GM10847 (cell line): ENCODE data around the gene WDR1.

Experiments
- POLR2A ChIP-seq: IDR thresholded peaks from 2 replicates; pipeline ENCODE4 v1.6.1; 2011; ENCODE audit not compliant: insufficient read length; ENCODE audit errors: extremely low read depth

WDR1 gene

DNA sequence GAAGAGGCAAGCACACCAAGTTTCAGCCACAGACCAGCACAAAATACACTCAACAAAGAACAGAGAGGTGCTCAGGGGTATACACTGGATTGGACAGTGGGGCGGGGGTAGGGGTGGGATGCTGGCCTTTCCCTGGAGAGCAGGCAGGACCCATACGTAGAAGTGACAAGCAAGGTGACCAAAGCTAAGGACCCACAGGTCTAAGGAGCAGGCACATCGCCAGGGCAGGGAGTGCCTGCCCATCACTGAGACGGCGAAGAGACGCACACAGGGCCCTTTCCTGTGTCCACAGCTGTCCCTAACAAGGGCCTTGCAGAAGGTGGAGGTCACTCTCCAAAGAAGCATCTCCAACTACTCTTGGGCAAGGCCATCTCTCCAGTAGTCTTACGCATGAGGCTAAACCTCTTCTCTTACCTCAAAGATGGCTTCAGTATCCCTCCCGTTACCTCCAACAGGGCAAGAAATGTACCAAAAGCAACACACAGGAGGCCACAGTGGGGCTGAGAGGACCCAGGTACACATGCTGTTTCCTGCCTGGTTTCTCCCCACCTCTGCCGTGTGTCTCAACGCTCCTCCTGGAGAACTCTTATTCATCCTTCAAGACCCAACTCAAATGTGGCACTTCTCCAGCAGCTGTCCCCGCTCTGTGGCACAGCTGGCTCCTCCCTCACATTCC, 6.5 kb downstream of the WDR1 start:
- TF ChIP-seq POLR2A = no peak

DNA sequence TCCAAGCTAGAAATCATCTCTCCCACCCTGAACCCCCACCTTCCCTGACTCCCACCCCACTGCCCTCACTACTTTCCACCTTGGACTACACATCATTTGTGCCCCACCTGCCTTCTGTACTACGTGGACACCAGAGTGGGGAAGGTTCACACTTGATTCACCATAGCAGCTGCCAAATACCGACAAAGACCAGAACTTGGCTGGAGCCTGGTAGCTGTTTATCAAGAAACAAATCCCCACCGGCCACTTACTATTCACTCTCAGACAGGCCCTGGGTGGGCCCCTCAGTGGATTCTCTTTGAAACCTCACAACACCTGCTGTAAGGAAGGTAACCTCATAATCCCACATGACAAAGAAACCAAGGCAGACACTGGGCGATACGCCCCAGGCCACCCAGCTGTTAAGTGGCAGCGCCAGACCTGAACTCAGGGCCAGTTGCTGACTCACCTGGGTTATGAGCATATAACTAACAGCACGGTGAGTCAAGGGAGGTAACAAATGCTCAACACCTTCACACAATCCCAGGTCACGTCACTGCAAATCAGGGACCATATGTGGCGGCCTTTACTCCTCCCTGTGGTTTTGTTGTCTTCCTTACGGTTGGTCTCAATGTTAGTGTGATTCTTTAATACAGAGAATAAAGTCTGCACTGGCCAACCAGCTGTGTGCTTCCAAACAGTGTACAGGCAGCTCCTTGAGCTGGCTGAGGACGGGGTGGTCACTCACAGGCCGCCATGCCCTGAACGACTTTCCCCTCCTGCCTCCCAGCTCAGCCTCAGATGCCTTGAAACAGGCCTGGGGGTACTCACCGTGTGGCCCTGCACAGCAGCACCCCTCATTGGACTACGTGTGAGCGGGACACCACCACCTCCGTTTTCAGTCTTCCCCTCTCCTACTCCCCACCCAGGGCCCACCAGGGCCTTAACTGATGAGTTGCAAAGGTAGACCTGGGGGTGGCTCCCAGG, 7.5 kb downstream of the WDR1 start:
- TF ChIP-seq POLR2A = no peak

DNA sequence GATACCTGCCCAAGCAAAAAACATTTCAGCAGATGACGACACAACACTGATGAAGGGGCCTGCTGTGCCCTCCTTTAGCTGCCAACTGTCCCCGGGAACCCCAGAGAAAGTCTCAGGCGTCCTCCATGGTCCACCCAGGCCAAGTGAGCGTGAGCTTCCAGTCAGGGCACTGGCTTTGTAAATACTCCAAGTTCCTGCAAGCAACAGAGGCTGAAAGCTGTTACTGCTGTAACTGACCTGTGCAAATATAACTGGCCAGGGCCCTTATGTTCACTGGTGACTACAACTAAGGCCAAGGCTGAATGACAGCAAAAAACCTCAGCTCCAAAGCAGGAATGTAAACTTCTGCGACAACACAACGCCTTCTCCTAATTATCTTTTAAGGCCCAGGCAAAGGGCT, 8.2 kb downstream of the WDR1 start:
- no peak for TF ChIP-seq POLR2A

DNA sequence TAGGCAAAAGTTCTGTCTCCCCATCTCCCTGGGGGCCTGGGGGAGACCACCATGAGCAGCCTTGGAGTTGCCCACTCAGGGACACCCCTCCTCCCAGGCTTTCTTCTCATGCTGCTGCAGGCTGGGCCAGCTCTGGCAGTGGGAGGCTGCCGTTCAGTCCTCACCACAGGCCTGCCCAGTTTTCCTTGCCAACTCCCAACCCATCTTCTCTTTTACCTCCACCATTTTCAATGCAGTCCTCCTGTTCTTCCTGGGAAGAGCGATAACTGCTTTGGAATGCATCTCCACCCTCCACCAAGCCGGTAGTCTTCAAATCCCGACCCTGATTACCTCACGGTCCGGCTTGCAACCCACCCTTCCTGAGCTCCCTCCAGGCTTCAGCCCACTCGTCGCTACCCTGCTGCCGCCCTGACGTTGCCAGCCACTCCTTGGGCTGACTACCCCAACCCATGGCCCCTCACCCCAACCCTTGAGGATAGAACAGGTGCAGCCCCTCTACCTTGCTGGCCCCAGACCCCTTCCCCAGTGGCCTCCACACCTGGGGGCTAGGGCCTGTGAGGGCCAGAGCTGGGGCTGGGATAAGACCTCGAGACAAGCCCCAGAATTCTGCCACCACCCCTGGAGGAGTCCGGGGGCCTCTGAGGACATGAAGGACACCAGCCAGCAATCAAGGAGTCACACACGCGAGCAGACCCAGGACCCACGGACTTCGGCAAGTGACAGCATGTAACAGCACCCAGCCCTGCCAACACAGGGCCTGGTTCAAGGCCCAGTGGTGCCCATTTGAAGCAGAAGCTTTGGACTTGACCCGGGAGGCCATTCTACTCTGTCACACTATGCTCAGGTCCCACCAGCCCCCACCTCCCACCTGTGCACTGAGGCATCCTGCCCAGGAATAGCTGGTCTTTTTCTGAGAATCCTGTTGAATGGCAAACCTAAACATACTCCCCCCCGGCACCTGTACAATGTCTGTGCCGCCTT, 9.2 kb downstream of the WDR1 start:
- no peak for TF ChIP-seq POLR2A

DNA sequence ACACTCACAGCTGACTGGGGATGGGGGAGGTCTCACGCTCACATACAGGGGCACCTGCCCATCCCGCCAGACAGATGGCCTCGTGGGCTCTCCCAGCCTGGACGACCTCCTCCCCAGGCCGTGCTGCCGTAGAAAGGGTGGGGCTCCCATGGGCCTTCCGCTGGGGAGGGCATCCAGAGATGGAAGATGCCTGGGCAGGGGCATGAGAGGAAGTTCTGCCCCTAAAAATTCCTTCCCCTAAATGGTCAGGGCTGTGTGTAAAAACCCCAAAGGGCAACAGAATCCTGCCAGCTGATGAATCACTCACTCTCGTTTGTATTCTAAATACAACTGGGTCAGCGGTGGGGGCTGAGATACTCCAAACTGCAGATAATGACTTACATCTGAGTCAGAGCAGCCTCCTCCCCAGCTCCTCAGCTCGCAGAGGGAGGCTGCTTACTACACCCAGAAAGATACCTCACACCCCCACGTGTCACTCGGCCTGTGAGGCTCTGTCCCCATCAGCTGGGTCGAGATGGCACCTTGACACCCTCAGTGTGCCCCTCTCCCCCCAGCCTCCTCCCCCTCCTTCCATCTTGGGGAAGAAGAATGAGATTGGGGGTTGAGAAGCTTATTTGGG, 10.1 kb downstream of the WDR1 start:
- no peak for TF ChIP-seq POLR2A

DNA sequence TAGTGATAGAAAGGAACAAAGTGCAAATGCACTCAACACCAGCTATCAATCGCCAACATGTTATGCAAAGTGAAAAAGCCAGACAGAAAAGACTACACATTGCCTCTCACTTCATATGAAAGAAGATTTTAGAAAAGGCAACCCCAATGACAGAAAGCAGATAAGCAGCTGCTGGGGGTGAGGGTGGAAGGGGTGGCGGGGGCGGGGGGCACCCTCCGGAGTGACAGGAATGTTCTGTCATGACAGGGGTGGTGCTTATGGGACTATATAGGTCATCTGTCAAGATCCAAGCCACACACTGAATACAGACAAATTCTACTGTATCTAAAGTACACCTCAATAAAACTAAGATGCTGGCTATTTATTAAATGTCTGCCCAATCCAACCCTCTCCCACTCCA, 10.7 kb downstream of the WDR1 start:
- no peak for TF ChIP-seq POLR2A

DNA sequence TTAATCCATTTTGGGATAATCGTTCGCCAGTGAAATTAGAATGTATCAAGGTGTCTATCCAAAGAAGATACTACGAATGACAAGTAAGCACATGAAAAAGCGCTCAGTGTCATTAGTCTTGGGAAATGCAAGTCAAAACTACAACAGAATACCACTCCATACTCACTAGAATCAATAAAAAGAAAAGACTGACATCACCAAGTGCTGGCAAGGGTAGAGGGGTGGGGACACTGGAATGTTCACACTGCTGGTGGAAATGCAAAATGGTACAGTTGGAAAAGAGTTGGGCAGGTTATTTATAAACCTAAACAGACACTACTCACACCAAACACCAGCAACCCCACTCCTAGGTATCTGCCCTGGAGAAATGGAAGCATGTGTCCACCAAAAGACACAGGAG, 11.2 kb downstream of the WDR1 start:
- no peak for TF ChIP-seq POLR2A

DNA sequence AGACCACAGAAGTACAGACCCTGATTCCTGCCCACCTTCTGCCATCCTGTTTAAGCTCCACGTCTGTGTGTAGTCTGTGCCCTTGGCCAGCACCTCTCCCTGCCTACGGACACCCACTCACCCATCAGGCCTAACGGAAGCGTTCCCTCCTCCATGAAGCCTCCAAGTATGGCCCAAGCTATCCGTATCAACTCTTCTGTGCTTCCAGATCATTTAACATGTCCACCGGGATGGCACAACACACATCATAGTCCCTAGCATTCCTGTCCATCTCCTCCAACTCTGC, 11.7 kb downstream of the WDR1 start:
- TF ChIP-seq POLR2A = no peak

DNA sequence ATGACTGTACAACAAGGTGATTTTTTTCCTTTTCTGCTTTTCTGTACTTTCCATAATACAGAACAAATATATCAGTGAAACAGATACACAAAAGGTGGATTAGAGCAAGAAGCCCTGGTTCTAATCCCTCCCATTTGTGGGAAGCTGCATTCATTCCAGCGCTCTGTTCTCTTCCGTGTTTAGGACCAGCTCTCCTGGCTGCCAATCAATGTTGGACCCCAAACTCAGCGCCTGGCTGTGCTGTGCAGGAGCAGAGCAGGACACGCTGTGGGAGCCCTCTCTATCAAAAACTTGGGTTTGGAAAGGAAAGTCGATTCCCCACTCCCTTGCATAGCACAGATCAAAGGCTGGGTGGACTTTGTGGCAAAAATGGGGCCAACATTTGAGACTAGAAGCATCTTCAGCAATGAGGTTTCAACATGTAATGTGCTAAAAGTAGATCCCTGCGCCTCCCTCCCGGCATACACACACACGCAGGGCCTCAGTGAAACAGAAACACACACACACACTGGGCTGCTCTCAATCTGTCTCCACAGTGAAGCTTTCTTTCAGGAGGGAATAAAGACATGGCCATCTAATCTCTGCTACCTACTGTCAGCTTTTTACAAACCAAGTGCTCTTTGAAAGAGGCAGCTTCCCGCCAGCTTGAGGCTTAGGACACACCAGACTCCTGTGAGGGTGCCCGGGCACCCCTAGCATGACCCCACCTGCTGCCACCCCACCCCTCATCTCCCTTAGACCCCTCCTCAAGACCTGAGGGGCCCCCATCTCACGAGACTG, 12.2 kb downstream of the WDR1 start:
- TF ChIP-seq POLR2A = no peak

DNA sequence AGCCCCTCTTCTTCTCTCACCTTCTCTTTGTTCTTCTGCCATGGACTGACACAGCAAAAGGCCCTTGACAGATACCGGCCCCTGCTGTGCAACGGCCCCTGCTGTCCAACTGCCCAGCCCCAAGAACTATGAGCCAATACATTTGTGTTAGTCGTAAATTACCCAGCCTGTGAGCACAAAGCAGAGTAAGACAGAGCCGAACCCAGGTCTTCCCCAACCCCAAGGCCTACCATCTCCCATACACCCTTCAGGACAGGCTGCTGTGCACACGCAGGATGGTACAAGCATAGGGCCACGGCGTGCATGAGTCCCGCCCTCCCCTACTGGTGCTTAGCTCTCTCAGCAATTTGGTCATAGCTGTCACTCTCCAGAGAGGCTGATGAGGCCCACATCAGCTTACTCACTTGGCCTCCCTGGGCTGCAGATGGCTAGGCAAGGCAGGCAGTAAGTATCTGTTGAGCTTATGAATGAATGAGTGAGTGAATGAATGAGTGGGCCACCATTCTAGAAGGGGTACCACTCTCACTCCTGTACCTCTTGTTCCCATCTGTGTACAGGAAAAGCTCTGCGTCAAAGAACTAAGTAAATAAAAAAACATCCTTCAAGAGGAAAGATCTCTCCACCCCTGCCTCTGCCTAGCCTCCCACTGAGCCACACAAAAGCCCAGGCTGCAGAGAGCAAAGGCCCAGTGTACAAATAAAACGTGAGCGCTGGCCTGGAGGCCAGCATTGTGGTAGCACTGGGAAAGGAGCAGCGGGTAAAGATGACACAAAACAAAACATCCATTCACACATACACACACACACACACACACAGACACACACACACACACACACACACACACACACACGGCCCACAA, 13.9 kb downstream of the WDR1 start:
- no peak for TF ChIP-seq POLR2A

DNA sequence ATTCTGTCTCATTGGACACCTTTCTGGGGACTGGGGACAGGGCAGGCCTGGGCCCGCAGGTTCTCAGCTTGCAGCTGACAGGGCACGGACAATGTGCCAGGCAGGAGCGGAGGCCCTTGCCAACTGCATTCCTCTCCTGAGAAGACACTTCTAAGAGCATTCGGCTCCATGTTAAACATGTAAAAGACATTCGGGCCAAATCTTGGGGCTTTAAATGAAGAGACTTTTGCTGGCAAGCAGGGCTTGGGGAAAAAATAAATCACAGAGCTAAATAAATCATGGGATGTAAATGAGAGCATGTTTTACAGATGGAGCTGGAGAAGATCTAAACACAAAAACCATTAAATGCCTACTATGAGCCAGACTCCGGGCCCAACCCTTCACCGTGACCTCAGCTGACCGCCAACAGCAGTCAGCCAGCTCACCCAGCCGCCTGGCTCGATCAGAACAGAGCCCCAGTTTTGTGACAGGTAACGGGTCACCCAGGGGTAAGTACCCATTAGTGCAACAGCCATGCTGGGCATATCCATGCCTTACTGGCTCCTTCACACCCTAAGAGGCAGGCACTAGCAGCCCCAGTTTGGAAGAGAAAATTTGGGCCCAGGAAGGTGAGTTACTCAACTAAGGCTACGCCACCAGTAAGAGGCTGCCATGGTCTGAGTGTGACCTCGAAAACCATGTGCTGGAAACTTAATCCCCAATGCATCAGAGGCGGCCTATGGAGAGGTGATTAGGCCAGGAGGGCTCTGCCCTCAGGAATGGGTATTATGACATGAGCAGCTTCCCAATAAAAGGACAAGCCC, 14.7 kb downstream of the WDR1 start:
- TF ChIP-seq POLR2A = no peak

DNA sequence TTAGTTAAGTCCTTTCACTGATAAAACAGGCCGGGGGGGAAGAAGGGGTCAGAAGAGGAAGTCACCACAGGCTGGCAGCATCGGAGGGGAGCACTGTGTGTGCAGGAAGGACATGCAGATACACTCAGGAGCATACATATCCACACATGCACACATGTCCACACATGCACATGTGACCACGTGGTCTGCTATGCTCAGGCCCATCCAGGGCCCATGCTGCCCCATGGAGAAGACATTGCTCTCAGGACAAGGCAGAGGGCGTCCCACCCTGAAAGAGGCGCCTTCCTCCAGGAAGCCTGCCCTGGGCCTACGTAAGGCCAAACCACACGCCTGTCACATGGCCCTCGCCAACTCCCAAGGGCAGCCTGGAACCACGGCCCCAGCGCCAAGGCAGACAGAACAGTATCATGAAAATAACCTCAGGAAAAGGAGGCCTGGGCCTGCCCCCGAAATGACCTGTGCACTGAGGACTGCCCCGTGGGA, 15.8 kb downstream of the WDR1 start:
- no peak for TF ChIP-seq POLR2A
